ENCODE measurements around the gene GRAMD1B.
A peak's percentile ranks its signal among the peaks of the same experiment; 100 is the strongest.

Gene GRAMD1B

GRCh38 chr11:123491241-123491640, 61.2 kb downstream of the GRAMD1B start:
- Histone ChIP-seq H3K27me3 (ENCODE audit: insufficient read depth, low read length) (no peaks in the 10 kb centered on the region), H3K4ac (ENCODE audit: low read depth, low read length) (no peak overlapping the region), H3K18ac (ENCODE audit: low read length) (no peak overlapping the region), H2AK5ac (ENCODE audit: low read length) (no peak overlapping the region), H3K9me3 (ENCODE audit: insufficient read depth, low read depth, low read length) (peaks cover 2% of the 10 kb centered on the region), H3K4me1 (ENCODE audit: control insufficient read depth in 1 of 2, insufficient read depth in 2 of 2, low read length in 2 of 2) (peaks cover 4 to 5% of the 10 kb centered on the region in 2 experiments), H3K27ac (ENCODE audit: low read depth, low read length) (no peak overlapping the region), H2BK120ac (ENCODE audit: insufficient read depth, low read length, poor library complexity) (no peak overlapping the region), H3K23ac (ENCODE audit: low read length) (no peak overlapping the region), H2BK12ac (ENCODE audit: low read length) (no peak overlapping the region), H4K8ac (ENCODE audit: low read depth, low read length) (no peak overlapping the region), H3K79me2 (ENCODE audit: control insufficient read depth, insufficient read depth, low read length, poor library complexity) (no peaks in the 10 kb centered on the region), H3K36me3 (ENCODE audit: control insufficient read depth in 1 of 2, insufficient read depth in 2 of 2, low read length in 2 of 2) (no peaks in the 10 kb centered on the region), H3K4me2 (ENCODE audit: low read length) (no peak overlapping the region), H3K79me1 (ENCODE audit: low read length) (no peaks in the 10 kb centered on the region), H4K12ac (ENCODE audit: low read depth, low read length) (no peak overlapping the region), H2BK5ac (ENCODE audit: low read depth, low read length, poor library complexity) (no peak overlapping the region), H3K4me3 (ENCODE audit: low read depth, low read length) (no peak overlapping the region), H2AFZ (ENCODE audit: insufficient read depth, low read length, poor library complexity) (no peak overlapping the region), H4K91ac (ENCODE audit: low read depth, low read length) (no peak overlapping the region), H3K14ac (ENCODE audit: low read length) (no peak overlapping the region), H3K9ac (ENCODE audit: low read length) (no peak overlapping the region)
- DNase-seq, result peak; percentile 95 to 96
- WGBS (ENCODE audit: extremely low coverage, insufficient coverage, insufficient read length), result no CpG with 5 or more reads among the region's 3 CpGs

GRCh38 chr11:123493349-123494063, 63.4 kb downstream of the GRAMD1B start:
- no peak overlapping the region for H2BK5ac ChIP-seq (ENCODE audit: low read depth, low read length, poor library complexity)
- no peak overlapping the region for H4K91ac ChIP-seq (ENCODE audit: low read depth, low read length)
- H2AFZ ChIP-seq (ENCODE audit: insufficient read depth, low read length, poor library complexity), result no peak overlapping the region
- no peaks in the 10 kb centered on the region for H3K9me3 ChIP-seq (ENCODE audit: insufficient read depth, low read depth, low read length)
- no peaks in the 10 kb centered on the region for H3K79me2 ChIP-seq (ENCODE audit: control insufficient read depth, insufficient read depth, low read length, poor library complexity)
- no peak overlapping the region for H3K4me3 ChIP-seq (ENCODE audit: low read depth, low read length)
- no CpG with 5 or more reads among the region's 5 CpGs for WGBS (ENCODE audit: extremely low coverage, insufficient coverage, insufficient read length)
- no peak overlapping the region for H2AK5ac ChIP-seq (ENCODE audit: low read length)
- H3K36me3 ChIP-seq (ENCODE audit: control insufficient read depth in 1 of 2, insufficient read depth in 2 of 2, low read length in 2 of 2), result no peaks in the 10 kb centered on the region
- H3K4me2 ChIP-seq (ENCODE audit: low read length), result no peak overlapping the region
- no peak overlapping the region for H4K8ac ChIP-seq (ENCODE audit: low read depth, low read length)
- H3K9ac ChIP-seq (ENCODE audit: low read length), result no peak overlapping the region
- peak in 1 of 2 donors; percentile 51 for DNase-seq
- peaks cover 4 to 5% of the 10 kb centered on the region in 2 experiments for H3K4me1 ChIP-seq (ENCODE audit: control insufficient read depth in 1 of 2, insufficient read depth in 2 of 2, low read length in 2 of 2)
- H4K12ac ChIP-seq (ENCODE audit: low read depth, low read length), result no peak overlapping the region
- H3K23ac ChIP-seq (ENCODE audit: low read length), result no peak overlapping the region
- H3K14ac ChIP-seq (ENCODE audit: low read length), result no peak overlapping the region
- H3K27ac ChIP-seq (ENCODE audit: low read depth, low read length), result no peak overlapping the region
- H3K27me3 ChIP-seq (ENCODE audit: insufficient read depth, low read length), result no peaks in the 10 kb centered on the region
- H2BK12ac ChIP-seq (ENCODE audit: low read length), result no peak overlapping the region
- H3K79me1 ChIP-seq (ENCODE audit: low read length), result no peaks in the 10 kb centered on the region
- no peak overlapping the region for H3K4ac ChIP-seq (ENCODE audit: low read depth, low read length)
- no peak overlapping the region for H3K18ac ChIP-seq (ENCODE audit: low read length)
- H2BK120ac ChIP-seq (ENCODE audit: insufficient read depth, low read length, poor library complexity), result no peak overlapping the region

- Histone ChIP-seq H2AFZ (ENCODE audit: insufficient read depth, low read length, poor library complexity) (no peak overlapping the region), H4K12ac (ENCODE audit: low read depth, low read length) (no peak overlapping the region), H4K8ac (ENCODE audit: low read depth, low read length) (no peak overlapping the region), H3K4ac (ENCODE audit: low read depth, low read length) (no peak overlapping the region), H3K79me2 (ENCODE audit: control insufficient read depth, insufficient read depth, low read length, poor library complexity) (no peaks in the 10 kb centered on the region), H2BK120ac (ENCODE audit: insufficient read depth, low read length, poor library complexity) (no peak overlapping the region), H4K91ac (ENCODE audit: low read depth, low read length) (no peak overlapping the region), H2BK12ac (ENCODE audit: low read length) (no peak overlapping the region), H3K9me3 (ENCODE audit: insufficient read depth, low read depth, low read length) (no peaks in the 10 kb centered on the region), H3K9ac (ENCODE audit: low read length) (no peak overlapping the region), H3K23ac (ENCODE audit: low read length) (no peak overlapping the region), H3K4me1 (ENCODE audit: control insufficient read depth in 1 of 2, insufficient read depth in 2 of 2, low read length in 2 of 2) (peaks cover 4 to 5% of the 10 kb centered on the region in 2 experiments), H3K14ac (ENCODE audit: low read length) (no peak overlapping the region), H2AK5ac (ENCODE audit: low read length) (no peak overlapping the region), H3K79me1 (ENCODE audit: low read length) (no peaks in the 10 kb centered on the region), H3K27me3 (ENCODE audit: insufficient read depth, low read length) (no peaks in the 10 kb centered on the region), H3K27ac (ENCODE audit: low read depth, low read length) (no peak overlapping the region), H3K36me3 (ENCODE audit: control insufficient read depth in 1 of 2, insufficient read depth in 2 of 2, low read length in 2 of 2) (no peaks in the 10 kb centered on the region), H3K4me3 (ENCODE audit: low read depth, low read length) (no peak overlapping the region), H2BK5ac (ENCODE audit: low read depth, low read length, poor library complexity) (no peak overlapping the region), H3K4me2 (ENCODE audit: low read length) (no peak overlapping the region), H3K18ac (ENCODE audit: low read length) (no peak overlapping the region)
- DNase-seq, result no peak
- WGBS (ENCODE audit: extremely low coverage, insufficient coverage, insufficient read length), result no CpG with 5 or more reads among the region's 6 CpGs
These were observed 64.4 kb downstream of the GRAMD1B start for GRCh38 chr11:123494195-123495050.

DNA sequence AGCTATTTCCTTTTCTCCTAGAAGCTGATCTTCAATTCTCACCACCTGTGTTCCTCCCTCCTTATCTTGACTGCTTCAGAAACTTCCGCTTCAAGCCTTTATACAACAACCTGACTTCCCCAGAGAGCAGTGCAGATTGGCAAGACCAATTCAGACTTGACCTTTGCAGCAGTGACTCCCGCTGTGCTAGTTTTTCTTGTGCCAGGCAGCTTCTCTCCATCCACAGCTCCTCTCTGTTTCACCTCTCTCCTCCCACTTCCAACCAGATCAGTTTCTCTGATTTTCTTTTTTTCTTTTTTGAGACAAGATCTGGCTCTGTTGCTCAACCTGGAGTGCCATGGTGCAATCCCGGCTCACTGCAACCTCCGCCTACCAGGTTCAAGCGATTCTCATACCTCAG, 74.3 kb downstream of the GRAMD1B start:
- H2BK5ac ChIP-seq (ENCODE audit: low read depth, low read length, poor library complexity), result no peak overlapping the region
- H4K8ac ChIP-seq (ENCODE audit: low read depth, low read length), result no peak overlapping the region
- no peak overlapping the region for H3K18ac ChIP-seq (ENCODE audit: low read length)
- no peak overlapping the region for H2AFZ ChIP-seq (ENCODE audit: insufficient read depth, low read length, poor library complexity)
- no peak overlapping the region for H2BK12ac ChIP-seq (ENCODE audit: low read length)
- no peaks in the 10 kb centered on the region for H3K79me1 ChIP-seq (ENCODE audit: low read length)
- peak; percentile 57 to 74 for DNase-seq
- no peak overlapping the region for H4K12ac ChIP-seq (ENCODE audit: low read depth, low read length)
- no peaks in the 10 kb centered on the region for H3K4me1 ChIP-seq (ENCODE audit: control insufficient read depth in 1 of 2, insufficient read depth in 2 of 2, low read length in 2 of 2)
- H3K4me3 ChIP-seq (ENCODE audit: low read depth, low read length), result no peak overlapping the region
- H3K27me3 ChIP-seq (ENCODE audit: insufficient read depth, low read length), result no peaks in the 10 kb centered on the region
- H3K4me2 ChIP-seq (ENCODE audit: low read length), result no peak overlapping the region
- no peak overlapping the region for H3K27ac ChIP-seq (ENCODE audit: low read depth, low read length)
- no peak overlapping the region for H3K14ac ChIP-seq (ENCODE audit: low read length)
- H3K79me2 ChIP-seq (ENCODE audit: control insufficient read depth, insufficient read depth, low read length, poor library complexity), result no peaks in the 10 kb centered on the region
- no peak overlapping the region for H3K4ac ChIP-seq (ENCODE audit: low read depth, low read length)
- no peak overlapping the region for H2BK120ac ChIP-seq (ENCODE audit: insufficient read depth, low read length, poor library complexity)
- H4K91ac ChIP-seq (ENCODE audit: low read depth, low read length), result no peak overlapping the region
- no peak overlapping the region for H3K23ac ChIP-seq (ENCODE audit: low read length)
- H2AK5ac ChIP-seq (ENCODE audit: low read length), result no peak overlapping the region
- no peaks in the 10 kb centered on the region for H3K36me3 ChIP-seq (ENCODE audit: control insufficient read depth in 1 of 2, insufficient read depth in 2 of 2, low read length in 2 of 2)
- WGBS (ENCODE audit: extremely low coverage, insufficient coverage, insufficient read length), result no CpG with 5 or more reads among the region's 5 CpGs
- H3K9ac ChIP-seq (ENCODE audit: low read length), result no peak overlapping the region
- H3K9me3 ChIP-seq (ENCODE audit: insufficient read depth, low read depth, low read length), result no peaks in the 10 kb centered on the region
